ENCODE results near the gene SPP2. TPM values are rescaled to one million over a fixed set of nuclear protein-coding genes. Genes with fewer than 3 reads are reported as not detected.

SPP2 gene
- total RNA-seq, 4 donors from 2014 or later, result not detected

DNA sequence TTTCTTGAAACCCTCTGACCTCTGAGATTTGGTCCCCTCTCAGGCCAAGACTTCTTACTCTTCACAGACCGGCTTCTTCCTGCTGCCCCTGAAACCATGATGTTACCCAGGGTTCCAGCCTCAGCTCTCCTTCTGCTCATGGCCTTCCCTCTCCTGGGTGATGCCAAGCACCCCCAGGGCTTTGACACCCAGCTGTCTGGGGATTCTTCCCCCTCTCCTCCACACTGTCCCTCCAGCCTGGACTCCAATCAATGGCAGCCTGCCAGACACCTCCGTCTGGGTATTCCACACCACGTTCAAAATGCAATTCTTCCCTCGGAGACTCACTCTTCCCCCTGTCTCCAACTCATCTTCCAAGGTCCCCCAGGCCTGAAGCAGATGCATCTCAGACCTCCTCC is 25.0 kb downstream of the SPP2 start:
- no peak overlapping the region for H3K27ac ChIP-seq
- 44 to 61% methylated on average over 4 of the region's 4 CpGs for WGBS, 2 donors (ENCODE audit: low coverage in 1 of 2)
- no peak overlapping the region for H3K4me3 ChIP-seq
- H3K27me3 ChIP-seq, result peaks cover 7% of the 10 kb centered on the region
- H3K36me3 ChIP-seq, result no peaks in the 10 kb centered on the region
- H3K9me3 ChIP-seq, result no peaks in the 10 kb centered on the region
- no peaks in the 10 kb centered on the region for H3K4me1 ChIP-seq
- TF ChIP-seq, protein P1, sequence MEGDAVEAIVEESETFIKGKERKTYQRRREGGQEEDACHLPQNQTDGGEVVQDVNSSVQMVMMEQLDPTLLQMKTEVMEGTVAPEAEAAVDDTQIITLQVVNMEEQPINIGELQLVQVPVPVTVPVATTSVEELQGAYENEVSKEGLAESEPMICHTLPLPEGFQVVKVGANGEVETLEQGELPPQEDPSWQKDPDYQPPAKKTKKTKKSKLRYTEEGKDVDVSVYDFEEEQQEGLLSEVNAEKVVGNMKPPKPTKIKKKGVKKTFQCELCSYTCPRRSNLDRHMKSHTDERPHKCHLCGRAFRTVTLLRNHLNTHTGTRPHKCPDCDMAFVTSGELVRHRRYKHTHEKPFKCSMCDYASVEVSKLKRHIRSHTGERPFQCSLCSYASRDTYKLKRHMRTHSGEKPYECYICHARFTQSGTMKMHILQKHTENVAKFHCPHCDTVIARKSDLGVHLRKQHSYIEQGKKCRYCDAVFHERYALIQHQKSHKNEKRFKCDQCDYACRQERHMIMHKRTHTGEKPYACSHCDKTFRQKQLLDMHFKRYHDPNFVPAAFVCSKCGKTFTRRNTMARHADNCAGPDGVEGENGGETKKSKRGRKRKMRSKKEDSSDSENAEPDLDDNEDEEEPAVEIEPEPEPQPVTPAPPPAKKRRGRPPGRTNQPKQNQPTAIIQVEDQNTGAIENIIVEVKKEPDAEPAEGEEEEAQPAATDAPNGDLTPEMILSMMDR (IDR thresholded peaks at IDR 0.05), result no peak
- TF ChIP-seq EP300 (IDR thresholded peaks at IDR 0.05), result no peak
- TF ChIP-seq POLR2A (IDR thresholded peaks at IDR 0.05), result no peak
- TF ChIP-seq POLR2AphosphoS5 (IDR thresholded peaks at IDR 0.05), result no peak
- no peak for ATAC-seq

DNA sequence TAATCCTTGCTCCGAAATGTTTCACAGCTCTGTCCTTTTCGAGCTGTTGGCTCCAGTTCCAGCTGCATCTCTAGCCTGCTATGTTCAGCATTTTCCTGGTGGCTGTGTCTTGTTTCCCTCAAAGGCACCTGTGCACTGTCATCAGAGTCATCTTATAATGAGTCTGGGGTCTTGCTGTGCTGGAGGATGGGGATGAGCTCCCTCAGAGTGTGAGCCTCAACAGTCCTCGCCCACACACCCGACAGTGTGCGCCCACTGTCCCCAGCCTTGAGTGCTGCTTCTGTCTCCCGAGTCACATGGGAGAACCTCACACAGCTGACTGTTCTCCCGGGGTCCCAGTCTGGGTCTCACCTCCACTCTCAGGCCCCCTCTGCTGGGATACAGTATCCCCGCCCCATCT is 25.4 kb downstream of the SPP2 start:
- Histone ChIP-seq H3K9me3 (no peaks in the 10 kb centered on the region), H3K4me1 (no peaks in the 10 kb centered on the region), H3K36me3 (no peaks in the 10 kb centered on the region), H3K27ac (no peak overlapping the region), H3K4me3 (no peak overlapping the region), H3K27me3 (peaks cover 7% of the 10 kb centered on the region)
- TF ChIP-seq EP300 (IDR thresholded peaks at IDR 0.05), result no peak
- TF ChIP-seq, protein P1 (IDR thresholded peaks at IDR 0.05), result no peak
- TF ChIP-seq POLR2A (IDR thresholded peaks at IDR 0.05), result no peak
- no peak for TF ChIP-seq POLR2AphosphoS5 (IDR thresholded peaks at IDR 0.05)
- no peak for ATAC-seq
- 72 to 83% methylated on average over 2 to 7 of the region's 8 CpGs for WGBS, 2 donors (ENCODE audit: low coverage in 1 of 2)

DNA sequence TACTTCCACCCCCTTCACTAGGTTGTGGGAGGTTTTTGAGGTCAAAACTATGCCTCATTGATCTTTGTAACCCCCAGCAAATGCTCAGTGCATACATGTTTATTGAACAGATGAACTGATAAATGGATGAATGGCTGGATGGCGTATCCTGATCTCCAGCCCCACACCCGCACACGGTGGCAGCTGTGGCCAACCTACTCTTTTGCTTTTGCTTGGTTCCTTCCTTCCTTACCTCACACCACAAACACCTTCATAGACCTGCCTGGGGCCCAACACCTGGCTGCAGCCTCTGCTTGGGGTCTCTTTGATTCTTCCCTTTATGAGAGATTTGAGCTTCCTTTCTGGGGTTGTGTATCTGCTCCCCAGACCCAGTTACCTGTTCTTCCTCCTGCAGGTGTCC is 25.9 kb downstream of the SPP2 start:
- 80% methylated on average over 3 of the region's 3 CpGs; no CpG with 5 or more reads in 1 of the 2 donors for WGBS, 2 donors (ENCODE audit: low coverage in 1 of 2)
- ATAC-seq, result no peak
- Histone ChIP-seq H3K9me3 (no peaks in the 10 kb centered on the region), H3K4me3 (no peak overlapping the region), H3K4me1 (no peaks in the 10 kb centered on the region), H3K27me3 (peaks cover 8% of the 10 kb centered on the region), H3K36me3 (no peaks in the 10 kb centered on the region), H3K27ac (no peak overlapping the region)
- TF ChIP-seq EP300 (IDR thresholded peaks at IDR 0.05), result no peak
- TF ChIP-seq, protein P1 (IDR thresholded peaks at IDR 0.05), result no peak
- no peak for TF ChIP-seq POLR2A (IDR thresholded peaks at IDR 0.05)
- no peak for TF ChIP-seq POLR2AphosphoS5 (IDR thresholded peaks at IDR 0.05)

DNA sequence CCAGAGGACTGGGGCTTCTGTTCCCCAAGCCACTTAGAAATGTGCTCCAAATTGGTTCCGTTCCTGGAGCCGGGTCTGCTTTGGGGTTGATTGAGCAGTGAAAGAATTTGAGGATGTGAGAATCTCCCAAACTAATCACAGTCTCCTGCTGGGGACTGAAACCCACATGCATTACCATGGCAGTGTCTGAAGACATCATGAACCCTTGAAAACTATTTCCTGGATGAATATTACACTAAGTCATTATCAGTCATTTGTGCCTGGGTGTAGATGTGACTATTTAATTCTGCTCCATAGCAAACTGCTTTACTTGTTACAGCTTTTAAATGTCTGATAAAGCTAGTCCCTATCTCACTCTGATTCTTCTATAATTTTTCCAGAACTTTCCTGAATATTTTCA is 27.6 kb downstream of the SPP2 start:
- Histone ChIP-seq H3K4me3 (no peak overlapping the region), H3K27me3 (peaks cover 24% of the 10 kb centered on the region), H3K27ac (no peak overlapping the region), H3K36me3 (no peaks in the 10 kb centered on the region), H3K4me1 (no peaks in the 10 kb centered on the region), H3K9me3 (no peaks in the 10 kb centered on the region)
- 62 to 100% methylated on average over 1 to 2 of the region's 2 CpGs for WGBS, 2 donors (ENCODE audit: low coverage in 1 of 2)
- ATAC-seq, result no peak
- TF ChIP-seq POLR2A (IDR thresholded peaks at IDR 0.05) (no peak), EP300 (IDR thresholded peaks at IDR 0.05) (no peak), POLR2AphosphoS5 (IDR thresholded peaks at IDR 0.05) (no peak)
- TF ChIP-seq, protein P1 (IDR thresholded peaks at IDR 0.05), result no peak

DNA sequence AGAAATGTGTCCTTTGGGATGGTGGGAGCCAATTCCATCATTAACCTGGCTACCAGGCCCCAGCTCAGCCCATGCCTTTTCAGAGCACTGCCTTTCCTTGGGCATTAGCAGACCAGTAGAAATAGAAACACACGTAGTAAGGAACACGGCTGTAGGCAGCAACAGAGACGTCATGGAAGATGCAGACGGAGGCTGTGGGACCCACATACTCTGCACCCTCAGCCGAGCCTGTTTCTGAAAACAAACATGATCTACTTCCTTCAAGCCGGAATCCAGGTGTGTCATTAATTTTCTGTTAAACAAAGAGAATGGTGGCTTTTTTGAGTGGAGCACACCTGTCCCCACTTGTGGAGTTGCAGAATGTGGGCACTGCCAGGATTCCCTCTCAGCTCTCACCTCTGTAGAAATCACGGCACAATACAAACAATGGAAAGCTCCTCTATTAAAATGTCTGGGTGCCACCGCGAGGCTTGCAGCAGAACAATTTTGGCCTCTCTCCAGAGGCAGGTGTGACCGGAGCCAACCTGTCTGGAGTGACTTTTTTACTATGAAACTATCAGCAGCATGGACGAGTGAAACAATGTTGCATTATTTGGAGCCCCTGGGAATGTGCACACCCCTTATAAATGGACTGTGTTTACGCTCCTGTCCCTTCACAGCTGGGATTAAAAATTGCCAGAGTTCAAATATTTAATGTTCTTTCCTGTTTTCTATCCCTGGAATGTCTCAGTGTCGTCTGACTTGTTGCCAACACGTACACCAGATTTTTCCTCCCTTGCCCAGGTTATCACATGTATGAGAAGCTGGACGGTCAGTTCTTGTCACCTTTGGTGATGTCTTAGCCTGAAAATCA is 31.7 kb downstream of the SPP2 start:
- no peak for ATAC-seq

More for the DNA sequence above, 31.7 kb downstream of the SPP2 start:
- Histone ChIP-seq H3K9me3 (peaks cover 0 to 1% (median 0%) of the 10 kb centered on the region in 3 donors), H3K36me3 (no peaks in the 10 kb centered on the region), H3K4me3 (no peak overlapping the region), H3K27me3 (peaks cover 27% of the 10 kb centered on the region), H3K4me1 (no peaks in the 10 kb centered on the region), H3K27ac (no peak overlapping the region)
- 25 to 46% methylated on average over 9 to 15 of the region's 15 CpGs for WGBS, 2 donors (ENCODE audit: low coverage in 1 of 2)
- TF ChIP-seq, protein P1 (IDR thresholded peaks at IDR 0.05), result no peak
- TF ChIP-seq POLR2AphosphoS5 (IDR thresholded peaks at IDR 0.05), result no peak
